NCI-H146 treated with DMSO at 0.1 percent for 48 hours (cell line): Measurements from ENCODE around the gene VAMP2.
A peak's percentile ranks its signal among the peaks of the same experiment; 100 is the strongest.

Experiments
- DNase-seq: peaks from one replicate; lab custom pipeline; 2025; ENCODE audit not compliant: unreplicated experiment; lab: John Stamatoyannopoulos, UW

The VAMP2 gene

DNA sequence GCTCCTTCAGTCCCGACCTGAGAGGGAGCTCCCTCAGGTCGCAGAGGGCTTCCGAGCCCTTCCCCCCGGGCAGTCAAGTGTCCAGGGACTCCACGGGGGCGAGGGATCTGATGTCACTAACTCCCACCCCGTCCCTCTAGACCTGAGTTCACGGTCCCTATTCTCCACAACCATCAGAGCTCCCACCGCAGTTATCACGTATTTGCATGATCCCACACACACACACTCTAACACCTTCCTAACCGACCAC lies 6.8 kb downstream of the VAMP2 start:
- DNase-seq: no peak

DNA sequence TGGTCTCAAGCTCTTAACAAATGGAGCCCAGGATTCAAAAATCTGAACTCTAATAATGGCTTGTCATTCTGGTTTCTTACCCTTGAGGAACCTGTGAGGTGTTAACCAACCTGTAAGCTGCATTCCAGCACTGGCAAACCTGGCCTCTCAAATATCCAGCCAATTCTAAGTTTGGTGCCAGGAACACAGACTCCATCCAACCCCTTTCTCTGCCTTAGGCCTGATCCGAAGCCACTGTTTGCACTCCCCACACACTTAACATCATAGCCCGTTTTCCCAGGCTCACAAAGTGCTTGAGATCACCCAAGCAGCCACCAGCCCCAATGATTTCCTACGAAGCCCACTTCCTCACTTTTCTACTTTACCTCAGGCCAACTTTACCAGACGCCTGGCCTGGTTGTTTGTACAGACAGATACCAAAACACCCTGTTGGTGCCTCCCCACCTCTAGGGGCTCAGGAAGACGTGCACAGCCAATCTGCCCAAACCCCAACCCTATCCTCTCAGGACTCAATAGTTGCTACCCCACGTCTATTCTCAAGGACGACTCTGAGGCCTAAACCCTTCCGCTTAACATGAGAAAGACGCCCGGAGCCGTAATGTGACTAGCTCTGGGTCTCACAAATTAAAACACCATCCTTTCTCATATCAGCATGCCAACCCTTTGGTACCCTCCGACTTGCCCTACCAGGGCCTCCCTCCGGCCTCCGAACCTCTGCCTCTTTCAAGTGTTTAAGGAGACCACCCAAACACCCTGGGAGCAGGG lies 7.3 kb downstream of the VAMP2 start:
- no peak for DNase-seq

DNA sequence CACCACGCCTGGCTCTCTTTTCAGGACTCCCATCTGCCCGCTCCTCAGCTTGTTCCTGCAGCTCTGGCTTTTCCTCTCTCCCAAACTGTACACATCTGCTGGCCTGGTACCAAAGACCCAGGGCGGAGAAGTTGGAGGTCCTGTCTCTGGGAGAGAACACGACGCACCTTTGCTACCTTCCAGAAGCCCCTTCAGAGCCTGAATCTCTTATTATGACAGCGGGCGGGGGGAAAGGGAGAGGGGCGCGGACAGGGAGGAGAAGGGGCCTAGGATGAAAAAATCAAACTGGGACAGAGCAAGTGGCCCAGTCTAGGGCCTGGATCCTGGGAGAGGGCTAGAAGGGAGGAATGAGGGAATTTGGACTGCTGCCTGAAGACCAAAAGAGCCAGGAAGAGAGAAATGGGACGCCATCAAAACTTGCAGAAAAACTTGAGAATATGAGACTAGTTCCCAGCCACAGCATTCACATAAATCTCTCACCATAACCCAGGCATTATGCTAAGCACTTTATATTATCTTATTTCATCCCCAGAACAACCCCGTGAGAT lies 8.1 kb downstream of the VAMP2 start:
- no peak for DNase-seq

DNA sequence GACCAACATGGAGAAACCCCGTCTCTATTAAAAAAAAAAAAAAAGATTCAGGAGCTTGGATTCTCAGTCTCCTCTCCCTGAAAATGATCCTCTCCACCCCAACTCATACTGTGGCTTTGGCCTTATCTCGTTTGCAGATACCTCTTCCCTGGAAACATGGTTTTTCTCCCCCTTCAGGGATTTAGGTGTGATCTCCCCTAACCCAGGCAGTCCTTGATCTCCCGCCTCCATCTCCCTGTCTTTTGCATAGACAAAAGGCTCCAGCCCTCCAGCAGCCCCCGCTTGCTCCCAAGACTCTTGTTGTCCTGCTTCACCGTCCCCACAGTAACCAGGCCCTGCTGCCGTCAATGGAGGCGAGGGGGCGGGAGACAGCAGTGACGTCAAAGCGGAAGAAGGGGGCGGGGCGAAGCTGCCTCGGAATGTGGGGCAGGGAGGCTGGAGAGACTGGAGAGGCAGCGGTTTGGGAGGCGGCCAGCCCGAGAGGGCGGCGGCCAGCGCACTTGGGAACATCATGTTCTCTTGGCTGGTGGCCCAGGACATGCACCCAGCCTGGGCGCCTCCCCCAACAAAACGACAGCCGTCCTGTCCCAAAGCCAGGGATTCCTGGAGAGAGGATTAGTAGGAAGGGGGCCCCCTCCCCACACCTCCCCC lies 8.7 kb downstream of the VAMP2 start:
- peak; percentile 25 for DNase-seq

DNA sequence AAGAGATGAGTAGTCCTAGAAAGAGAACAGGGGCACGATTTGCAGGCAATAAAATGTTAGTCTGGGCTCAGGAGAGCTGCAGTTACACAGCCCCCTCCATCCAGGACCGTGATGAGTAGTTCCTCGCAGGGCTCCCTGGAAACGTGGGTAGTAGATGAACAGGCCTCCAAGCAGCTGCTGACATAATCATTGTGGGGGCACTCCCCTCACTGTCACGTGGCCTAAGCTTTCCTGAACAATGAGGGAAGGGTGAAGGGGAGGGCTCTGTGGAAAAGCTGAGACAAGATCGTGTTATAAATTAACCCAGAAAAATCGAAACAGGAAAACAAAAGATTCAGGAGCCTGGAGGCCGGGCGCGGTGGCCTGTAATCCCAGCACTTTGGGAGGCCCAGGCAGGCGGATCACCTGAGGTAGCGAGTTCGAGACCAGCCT lies 9.2 kb downstream of the VAMP2 start:
- peak; percentile 27 for DNase-seq

DNA sequence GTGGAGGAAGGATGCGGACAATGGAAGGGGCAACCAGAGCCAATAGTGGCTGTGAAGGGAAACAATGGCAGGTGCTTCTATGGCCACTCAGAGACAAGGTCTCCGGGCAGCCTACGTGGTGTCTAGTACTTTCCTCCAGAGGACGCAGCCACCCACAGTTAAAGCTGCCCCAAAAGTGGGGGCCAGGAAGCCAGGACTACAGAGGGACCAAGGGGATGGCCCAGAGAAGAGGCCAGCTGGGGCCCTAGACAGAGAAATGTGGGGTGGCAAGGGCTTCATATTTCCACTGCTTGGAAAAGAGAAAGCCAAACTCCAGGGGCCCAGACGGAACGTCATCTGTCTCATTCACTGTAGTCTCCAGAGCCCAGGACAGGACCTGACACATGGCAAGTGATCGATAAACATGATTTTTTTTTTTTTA lies 9.7 kb downstream of the VAMP2 start:
- DNase-seq: no peak

DNA sequence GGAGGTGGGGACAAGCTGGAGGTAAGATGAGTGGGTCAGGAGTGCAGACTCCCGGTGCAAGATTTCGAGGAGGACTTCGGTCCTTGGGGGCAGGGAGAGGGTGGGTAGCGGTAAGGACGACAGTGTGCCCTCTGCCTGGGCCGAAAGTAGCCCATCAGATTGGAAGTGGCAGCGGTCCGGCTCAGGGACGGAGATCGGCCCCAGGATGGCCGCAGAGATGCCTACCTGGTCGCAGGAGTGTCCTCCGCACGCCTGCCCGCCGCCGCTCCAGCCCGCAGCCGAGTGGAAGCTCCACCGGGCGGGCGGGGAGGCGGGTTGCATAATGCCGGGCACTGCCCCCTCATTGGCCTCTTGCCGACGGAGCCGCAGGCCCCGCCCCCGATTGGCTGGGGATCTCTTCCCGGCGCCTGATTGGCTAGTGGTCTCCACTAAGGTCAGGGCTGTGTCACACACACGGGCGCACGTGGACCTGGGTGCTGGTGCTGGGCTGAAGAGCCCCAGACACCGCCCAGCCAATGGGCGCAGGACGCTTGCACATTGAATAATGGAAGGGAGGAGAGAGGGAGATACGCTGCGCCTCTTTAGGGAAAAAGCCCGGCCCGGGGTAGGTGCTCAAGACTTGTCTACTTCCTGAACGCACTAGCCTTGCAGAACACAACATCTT lies 10.5 kb downstream of the VAMP2 start, which contains the start of gene PER1:
Gene PER1, minus strand, starts transcription at position 293 of the 664 bp plus-strand sequence. CDS start 1,698 bp downstream, outside the sequence.
- peak; percentile 88 for DNase-seq

DNA sequence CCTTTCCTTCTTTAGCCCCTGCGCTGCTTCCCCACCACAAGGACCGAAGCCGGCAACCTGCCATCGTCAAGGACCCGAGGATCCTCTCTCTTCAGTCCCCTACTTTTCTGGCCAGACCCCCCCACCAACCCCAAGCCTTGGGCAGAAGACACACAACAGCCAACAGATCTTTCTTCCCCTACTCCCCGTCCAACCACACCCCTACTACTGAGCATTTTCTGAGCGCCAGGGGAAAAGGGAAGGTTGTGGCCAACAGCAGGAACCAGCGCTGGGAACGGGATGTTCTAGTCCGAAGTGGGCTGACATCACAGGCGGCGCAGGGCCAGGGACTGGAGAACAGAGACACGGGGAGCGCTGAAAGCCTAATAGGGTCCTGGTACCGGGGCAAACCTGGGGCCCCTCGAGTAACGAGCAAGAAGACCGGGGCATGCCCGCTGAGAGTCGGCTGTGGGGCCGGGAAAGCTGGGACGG lies 11.1 kb downstream of the VAMP2 start:
- no peak for DNase-seq

DNA sequence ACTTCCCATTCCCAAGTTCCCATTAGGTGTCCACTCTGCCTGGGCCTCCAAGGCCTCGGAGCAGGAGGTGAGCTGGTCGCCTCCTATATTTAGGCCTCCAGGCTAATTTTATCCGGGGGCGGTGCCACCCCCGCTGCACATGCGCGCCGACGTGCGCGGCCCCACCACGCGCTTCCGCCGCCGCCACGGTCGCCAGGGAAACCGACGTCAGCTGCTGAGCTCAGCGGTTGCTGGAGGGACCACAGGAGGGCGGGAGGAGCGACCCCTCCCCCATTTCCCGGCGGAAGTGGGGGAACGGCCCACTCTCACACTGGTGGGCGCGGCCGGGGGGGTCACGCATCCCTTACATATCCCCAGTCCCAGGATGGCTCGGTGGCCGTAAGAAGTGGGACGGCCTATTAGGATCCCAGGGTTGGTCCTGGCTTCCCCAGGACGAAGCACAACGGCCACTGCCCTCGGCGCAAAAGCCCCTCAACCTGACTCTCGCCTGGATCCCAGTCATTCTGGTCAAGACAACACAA lies 11.6 kb downstream of the VAMP2 start:
- peak; percentile 75 for DNase-seq

DNA sequence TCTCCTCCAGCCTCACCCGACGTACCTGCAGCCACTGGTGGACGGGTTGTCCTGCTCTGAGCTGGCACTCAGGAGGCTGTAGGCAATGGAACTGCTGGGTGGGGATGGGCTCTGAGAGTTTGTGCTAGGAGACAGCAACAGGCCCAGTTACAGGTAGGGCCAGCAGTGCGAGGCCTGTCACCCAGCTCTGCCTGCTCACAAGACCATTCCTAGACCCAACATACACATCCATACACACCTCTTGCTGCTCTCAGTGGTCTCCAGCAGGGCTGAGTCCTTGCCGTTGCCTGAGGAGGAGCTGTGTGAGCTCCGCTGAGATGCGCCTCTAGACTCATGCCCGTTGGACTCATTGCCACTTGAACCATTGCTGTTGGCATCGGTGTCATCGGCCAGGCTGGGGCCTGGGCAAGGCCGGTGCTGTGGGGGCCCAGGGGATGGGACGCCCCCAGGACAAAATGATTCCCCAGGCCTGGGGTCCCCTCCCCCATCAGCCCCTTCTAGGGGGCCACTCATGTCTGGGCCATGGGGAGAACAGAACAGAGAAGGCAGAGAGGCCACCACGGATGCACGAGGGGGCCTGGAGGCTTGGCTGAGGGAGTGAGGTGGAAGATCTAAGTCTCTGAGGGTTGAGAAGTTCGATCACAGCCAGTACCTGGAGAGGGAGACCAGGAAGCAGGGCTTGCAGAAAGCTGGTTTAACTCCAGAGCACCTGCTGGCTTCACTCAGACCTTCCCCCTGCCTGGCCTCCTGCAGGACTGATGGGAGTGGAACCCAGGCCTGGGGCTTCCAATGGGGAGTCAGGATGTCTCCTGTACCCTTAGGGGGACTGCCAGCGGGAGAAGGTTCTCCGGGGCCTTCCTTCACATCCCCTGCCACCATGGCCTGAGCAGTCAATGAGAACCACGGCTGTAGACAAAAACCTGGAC lies 12.3 kb downstream of the VAMP2 start:
- no peak for DNase-seq

DNA sequence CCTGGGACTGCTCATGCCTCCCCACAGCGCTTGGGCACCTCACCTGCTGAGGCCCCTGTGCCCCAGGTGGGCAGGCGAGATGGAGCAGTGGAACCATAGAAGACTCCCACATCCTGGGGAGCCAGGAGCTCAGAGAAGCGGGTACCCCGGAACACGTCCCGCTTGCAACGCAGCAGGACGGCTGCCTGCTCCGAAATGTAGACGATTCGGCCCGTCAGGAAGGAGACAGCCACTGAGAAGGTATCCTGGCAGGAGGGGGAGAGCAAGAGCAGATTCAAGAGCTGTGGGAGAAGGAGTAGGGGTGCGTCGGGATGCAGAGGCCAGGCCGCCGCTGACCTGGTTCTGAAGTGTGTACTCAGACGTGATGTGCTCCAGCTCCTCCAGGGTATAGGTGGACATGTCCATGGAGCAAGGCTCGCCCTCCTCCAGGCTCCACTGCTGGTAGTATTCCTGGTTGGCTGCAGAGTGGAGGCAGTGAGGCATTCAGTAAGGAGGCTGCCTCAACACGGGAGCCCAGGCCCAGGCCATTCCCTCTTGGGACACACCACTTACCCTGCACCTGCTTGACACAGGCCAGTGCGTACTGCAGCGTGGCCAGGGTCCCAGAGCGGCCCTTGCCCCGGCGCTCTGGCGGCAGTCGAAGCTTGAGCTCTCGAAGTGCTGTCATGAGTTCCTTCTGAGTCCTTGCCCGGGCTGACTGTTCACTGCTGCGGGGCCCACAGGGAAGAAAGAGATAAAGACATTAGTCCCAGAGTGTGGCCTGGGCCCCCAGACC lies 13.1 kb downstream of the VAMP2 start:
- no peak for DNase-seq

DNA sequence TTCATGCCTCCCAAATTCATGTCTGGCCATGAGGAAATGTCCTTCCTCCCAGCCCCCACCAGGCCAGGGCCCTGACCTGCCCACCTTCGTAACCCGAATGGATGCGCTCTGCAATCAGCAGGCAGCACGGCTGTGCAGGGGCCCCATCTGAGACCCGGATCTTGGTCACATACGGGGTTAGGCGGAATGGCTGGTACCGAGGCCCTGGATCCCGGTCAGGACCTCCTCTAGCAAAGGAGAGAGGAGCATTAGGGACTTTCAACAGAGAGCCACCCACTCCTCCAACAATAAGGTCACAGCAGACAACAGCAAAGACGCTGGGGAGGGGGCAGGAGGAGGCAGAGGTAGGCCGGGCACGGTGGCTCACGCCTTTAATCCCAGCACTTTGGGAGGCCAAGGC lies 14.2 kb downstream of the VAMP2 start:
- no peak for DNase-seq

DNA sequence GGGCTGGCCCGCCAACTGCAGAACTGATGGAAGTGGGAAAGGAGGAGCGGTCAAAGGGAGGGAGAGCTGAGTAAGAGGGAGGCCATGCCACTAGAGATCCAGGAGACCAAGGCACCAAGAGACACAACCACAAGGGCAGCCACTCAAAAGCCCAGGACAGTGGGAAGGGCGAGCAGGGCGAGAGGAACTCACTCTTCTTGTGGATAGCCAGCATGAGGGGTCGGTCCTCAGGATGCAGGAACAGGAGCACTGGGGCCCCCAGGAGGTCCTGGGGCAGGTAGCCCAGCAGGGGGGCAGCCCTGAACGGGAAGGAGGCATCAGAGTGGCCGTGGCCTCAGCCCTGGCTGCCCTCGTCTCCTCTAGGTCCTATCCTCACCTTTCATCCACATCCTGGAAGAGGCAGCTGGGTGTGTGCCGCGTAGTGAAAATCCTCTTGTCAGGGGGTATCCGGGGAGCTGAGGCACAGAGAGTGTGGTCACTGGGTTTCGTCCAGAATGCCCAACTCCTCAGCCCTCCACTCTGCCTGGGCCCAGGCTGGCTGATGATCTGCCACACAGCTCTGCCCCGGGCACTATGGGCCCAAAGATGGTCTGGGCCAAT lies 14.8 kb downstream of the VAMP2 start:
- DNase-seq: no peak

DNA sequence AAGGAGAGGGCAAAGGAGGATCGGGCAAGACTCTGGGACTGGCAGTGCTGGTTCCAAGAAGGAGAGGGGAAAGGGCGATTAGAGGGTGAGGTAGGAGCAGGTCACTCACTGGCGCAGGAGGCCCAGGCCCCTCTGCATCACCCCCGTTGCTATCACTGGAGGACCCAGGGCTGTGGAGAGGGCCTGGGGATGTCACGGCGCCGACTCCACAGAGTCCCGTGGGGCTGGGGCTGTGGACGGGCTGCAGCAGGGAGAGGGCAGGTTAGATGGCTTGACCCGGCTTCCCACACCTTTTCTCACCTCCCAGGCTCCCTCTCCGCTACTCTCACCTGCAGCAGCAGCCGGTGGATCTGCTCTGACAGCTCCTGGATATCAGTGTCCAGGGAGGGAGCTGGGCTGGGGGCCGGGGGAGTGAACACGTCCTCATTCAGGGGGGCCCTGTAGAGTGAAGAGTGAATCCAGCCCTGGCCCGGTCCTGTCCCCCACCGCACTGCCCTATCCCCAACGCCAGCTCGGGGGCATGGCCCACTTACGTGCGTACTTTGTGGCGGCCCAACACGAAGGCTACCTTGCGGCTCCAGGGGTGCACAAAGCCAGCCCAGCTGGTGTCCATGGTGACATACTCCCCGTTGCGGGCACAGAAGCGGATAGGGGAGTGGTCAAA lies 15.5 kb downstream of the VAMP2 start:
- DNase-seq: no peak

DNA sequence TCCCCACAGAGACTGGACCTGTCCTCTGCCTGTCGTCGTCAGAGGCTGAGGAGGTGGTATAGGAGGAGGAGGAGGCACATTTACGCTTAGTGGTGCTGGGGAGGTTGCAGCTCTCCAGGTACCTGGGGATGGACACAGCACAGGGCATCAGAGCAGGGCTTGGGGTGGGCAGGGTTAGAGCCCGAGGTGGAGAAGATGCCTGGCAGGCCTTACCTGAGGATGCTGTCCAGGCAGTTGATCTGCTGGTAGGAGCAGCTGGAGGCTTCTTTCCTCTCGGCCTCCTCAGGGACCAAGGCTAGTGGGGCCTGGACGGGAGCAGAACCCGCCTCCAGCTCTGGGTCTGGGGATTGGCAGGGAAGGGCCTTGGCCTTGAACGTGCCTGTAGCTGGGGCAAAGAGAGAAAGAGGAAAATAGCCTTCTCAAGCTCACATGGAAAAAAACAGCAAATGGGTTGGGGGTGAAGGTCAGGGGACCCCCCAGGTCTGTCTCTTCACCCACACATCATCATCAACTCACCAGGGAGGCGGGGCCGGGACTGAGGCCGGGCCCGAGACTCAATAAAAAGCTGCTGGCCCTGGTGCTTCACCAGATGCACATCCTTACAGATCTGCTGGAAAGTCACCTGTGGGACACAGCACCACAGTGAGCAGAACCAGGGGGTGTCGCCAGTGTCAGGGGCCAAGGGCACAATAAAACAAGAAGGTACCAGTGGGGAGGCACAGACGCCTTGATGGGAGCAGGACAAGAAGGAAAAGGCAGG lies 16.2 kb downstream of the VAMP2 start:
- no peak for DNase-seq

DNA sequence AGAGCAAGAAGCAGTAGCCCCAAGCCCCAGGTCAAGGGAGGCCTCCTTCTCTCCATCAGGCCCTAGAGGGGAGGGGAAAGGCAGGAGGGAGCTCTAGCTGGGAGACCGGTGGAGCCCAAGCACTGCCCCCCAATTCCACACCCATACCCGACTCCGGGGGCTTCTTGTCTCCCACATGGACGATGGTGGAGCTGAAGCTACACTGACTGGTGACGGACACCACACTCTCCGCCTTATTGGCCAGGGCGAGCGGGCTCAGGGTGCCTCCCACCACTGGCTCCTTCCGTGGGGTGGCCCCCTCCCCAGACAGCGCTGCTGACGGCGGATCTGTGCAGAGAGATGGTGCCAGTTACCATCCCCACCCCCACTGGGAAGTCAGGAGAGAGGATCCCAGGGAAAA lies 16.9 kb downstream of the VAMP2 start:
- DNase-seq: no peak

DNA sequence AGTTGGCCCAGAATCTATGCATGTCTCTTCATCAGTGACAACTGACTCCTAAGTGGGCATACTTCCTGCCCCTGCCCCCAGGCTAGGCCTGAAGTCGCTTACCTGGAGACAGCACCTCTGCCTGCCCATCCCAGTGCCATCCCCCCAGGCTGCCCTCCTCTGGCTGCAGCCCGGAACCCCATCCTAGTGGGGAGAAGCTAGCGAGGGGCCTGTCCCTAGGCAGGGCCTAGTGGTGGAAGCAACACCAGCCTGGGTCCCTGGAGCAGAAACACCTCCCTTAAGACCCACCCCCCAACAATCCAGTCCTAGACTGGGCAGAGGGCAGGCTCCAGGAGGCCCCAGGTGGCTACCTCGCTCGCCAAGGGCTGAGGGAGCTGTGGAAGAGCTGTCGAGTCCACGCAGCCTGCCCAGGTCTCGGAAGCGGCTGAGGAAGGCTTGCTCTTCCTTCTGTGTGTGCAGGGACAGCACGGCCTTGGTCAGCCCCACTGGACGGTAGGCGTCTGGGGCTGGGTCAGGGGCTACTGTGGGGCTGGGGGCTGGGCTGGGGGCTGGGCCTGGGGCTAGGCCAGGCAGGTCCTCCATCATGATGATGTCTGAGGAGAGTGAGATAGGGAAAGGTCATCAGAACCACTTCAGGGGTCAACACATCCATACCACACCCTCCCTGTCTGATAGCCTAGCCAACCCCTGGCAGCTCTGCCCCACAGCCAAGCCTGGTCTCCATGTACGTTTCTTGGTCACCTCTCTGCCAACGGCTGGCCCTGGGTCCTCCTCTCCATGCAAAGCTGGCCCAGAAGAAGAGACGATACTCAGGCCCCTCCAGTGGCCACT lies 18.1 kb downstream of the VAMP2 start:
- DNase-seq: no peak
